IMR-90 (cell line): Measurements from ENCODE around the gene FN3KRP. TPM values are rescaled to one million over a fixed set of nuclear protein-coding genes. Genes with fewer than 3 reads are reported as not detected.

ENCODE experiments used
- ATAC-seq: fragments of 200-7000 bp; cut with Tn5 transposase; 2 replicates; pipeline ENCODE4 v1.9.1; 2020; ENCODE audit warnings: low read depth, mild to moderate bottlenecking, moderate library complexity
- BruUV-seq: library from RNA; stranded (reverse); fragments of 400-500 nt; replicated peaks from 2 replicates; lab custom pipeline; 2021; lab: Mats Ljungman, UMichigan
- CTCF ChIA-PET: fragments of 300-600 bp; formaldehyde crosslinking; extraction: SDS; loops from one replicate; lab custom pipeline; 2021; ENCODE audit warnings: antibody characterized with exemption; lab: Yijun Ruan, JAX
- POLR2A ChIA-PET: fragments of 300-600 bp; sonication (Branson Sonifier 250); formaldehyde crosslinking; loops from one replicate; lab custom pipeline; 2022; ENCODE audit warnings: antibody characterized with exemption; ENCODE audit not compliant: unreplicated experiment; lab: Charles Lee
- DNase-seq: peaks from one replicate; pipeline ENCODE4 v3.0.0; 2013
- H2AFZ ChIP-seq: replicated peaks from 2 replicates; pipeline ENCODE3; 2013; ENCODE audit warnings: low read length, mild to moderate bottlenecking; ENCODE audit not compliant: poor library complexity
- H2AK5ac ChIP-seq: 2 replicates; pipeline ENCODE4 v1.6.1; 2013; ENCODE audit warnings: low read depth, low read length, inconsistent platforms
- H2AK9ac ChIP-seq: replicated peaks from 2 replicates; pipeline ENCODE3; 2013; ENCODE audit warnings: mild to moderate bottlenecking, low read depth, low read length, moderate library complexity; ENCODE audit not compliant: poor library complexity
- H2BK120ac ChIP-seq: 2 replicates; pipeline ENCODE4 v1.6.1; 2013; ENCODE audit warnings: low read depth, low read length, inconsistent platforms
- H2BK15ac ChIP-seq: 3 replicates; pipeline ENCODE4 v1.6.1; 2013; ENCODE audit warnings: low read depth, low read length, inconsistent platforms
- H2BK20ac ChIP-seq: 2 replicates; pipeline ENCODE4 v1.6.1; 2013; ENCODE audit warnings: low read depth, mild to moderate bottlenecking, inconsistent platforms, low read length, moderate library complexity
- H2BK5ac ChIP-seq: 2 replicates; pipeline ENCODE4 v1.6.1; 2013; ENCODE audit warnings: mild to moderate bottlenecking, low read depth, low read length, inconsistent platforms; ENCODE audit not compliant: poor library complexity, severe bottlenecking
- H3K14ac ChIP-seq: replicated peaks from 2 replicates; pipeline ENCODE4 v1.6.1; 2013; ENCODE audit warnings: low read depth, low read length, inconsistent platforms
- H3K18ac ChIP-seq: 2 replicates; pipeline ENCODE4 v1.6.1; 2013; ENCODE audit warnings: low read depth, low read length, control low read depth
- H3K23ac ChIP-seq: 2 replicates; pipeline ENCODE4 v1.6.1; 2013; ENCODE audit warnings: low read depth, low read length, inconsistent platforms
- H3K27ac ChIP-seq: 2 replicates; pipeline ENCODE4 v1.5.1; 2013; ENCODE audit warnings: mild to moderate bottlenecking, control low read depth, low read length; ENCODE audit not compliant: insufficient read depth
- H3K27me3 ChIP-seq: 2 replicates; pipeline ENCODE4 v1.6.1; 2013; ENCODE audit warnings: low read length; ENCODE audit not compliant: control insufficient read depth, insufficient read depth
- H3K36me3 ChIP-seq: 2 replicates; pipeline ENCODE4 v1.6.1; 2013; ENCODE audit warnings: low read length, mixed read lengths; ENCODE audit not compliant: control insufficient read depth, insufficient read depth
- H3K4ac ChIP-seq: 2 replicates; pipeline ENCODE4 v1.6.1; 2013; ENCODE audit warnings: low read depth, low read length, inconsistent platforms
- H3K4me1 ChIP-seq: 2 replicates; pipeline ENCODE4 v1.6.1; 2013; ENCODE audit warnings: low read length, mixed read lengths; ENCODE audit not compliant: control insufficient read depth, insufficient read depth
- H3K4me2 ChIP-seq: 2 replicates; pipeline ENCODE4 v1.6.1; 2013; ENCODE audit warnings: low read depth, mild to moderate bottlenecking, control low read depth, low read length, moderate library complexity
- H3K4me3 ChIP-seq: 2 replicates; pipeline ENCODE4 v1.5.1; 2013; ENCODE audit warnings: low read depth, mild to moderate bottlenecking, control low read depth, low read length, moderate library complexity; ENCODE audit not compliant: insufficient read depth
- H3K56ac ChIP-seq: 2 replicates; pipeline ENCODE4 v1.6.1; 2013; ENCODE audit warnings: low read length, inconsistent platforms; ENCODE audit not compliant: insufficient read depth; ENCODE audit errors: extremely low read depth
- H3K79me1 ChIP-seq, 2 experiments: 2 replicates each; pipeline ENCODE4 v1.6.1; 2013; ENCODE audit warnings: low read length in 2 of 2, inconsistent platforms in 1 of 2, low read depth in 1 of 2
- H3K9ac ChIP-seq: 2 replicates; pipeline ENCODE4 v1.6.1; 2013; ENCODE audit warnings: low read depth, low read length, control low read depth
- H3K9me1 ChIP-seq: 2 replicates; pipeline ENCODE4 v1.6.1; 2013; ENCODE audit warnings: low read length, inconsistent platforms; ENCODE audit not compliant: insufficient read depth
- H3K9me3 ChIP-seq: 2 replicates; pipeline ENCODE4 v1.6.1; 2013; ENCODE audit warnings: low read length; ENCODE audit not compliant: control insufficient read depth, insufficient read depth
- H4K20me1 ChIP-seq: 2 replicates; pipeline ENCODE4 v1.6.1; 2013; ENCODE audit warnings: low read length, inconsistent platforms; ENCODE audit not compliant: insufficient read depth
- H4K5ac ChIP-seq: 2 replicates; pipeline ENCODE4 v1.6.1; 2013; ENCODE audit warnings: mild to moderate bottlenecking, low read depth, low read length, control low read depth
- H4K8ac ChIP-seq, 2 experiments: 2 replicates each; pipeline ENCODE4 v1.6.1; 2013; ENCODE audit warnings: low read depth in 2 of 2, low read length in 2 of 2, control low read depth in 1 of 2, inconsistent platforms in 1 of 2
- H4K91ac ChIP-seq: 2 replicates; pipeline ENCODE4 v1.6.1; 2013; ENCODE audit warnings: low read depth, low read length, inconsistent platforms; ENCODE audit not compliant: insufficient read depth
- CEBPB ChIP-seq: IDR thresholded peaks from 2 replicates; pipeline ENCODE4 v1.6.1; 2012; ENCODE audit warnings: low read depth, low read length, improper control_type of control experiment
- POLR2A ChIP-seq: IDR thresholded peaks from 2 replicates; pipeline ENCODE4 v1.6.1; 2012; ENCODE audit warnings: mild to moderate bottlenecking, low read depth, low read length
- WGBS, 2 experiments: methylation state at CpG; one replicate each; pipeline versions ENCODE4 v1.1.5 to v1.1.7; 2013; ENCODE audit warnings: missing lambda C conversion rate in 2 of 2; ENCODE audit not compliant: insufficient read length in 1 of 2; ENCODE audit errors: extremely low coverage in 2 of 2; 5-methylcytosine and 5-hydroxymethylcytosine counted together
- dilution Hi-C: fragments of 300-500 bp; cut with HindIII; formaldehyde crosslinking; loops from one replicate; pipeline ENCODE4 v1.14.3; 2018; ENCODE audit warnings: low sequenced_read_pairs; ENCODE audit not compliant: unreplicated experiment
- in situ Hi-C: fragments of 300-500 bp; cut with MboI; formaldehyde crosslinking; loops from 3 replicates; pipeline ENCODE4 v1.14.3; 2019; ENCODE audit warnings: low sequenced_read_pairs, inconsistent platforms, mixed read lengths
- intact Hi-C: fragments of 100-400 bp; cut with micrococcal nuclease; formaldehyde crosslinking; loops from 2 replicates; pipeline ENCODE4 v1.10.0; 2022
- polyA plus RNA-seq, 3 experiments: library from polyadenylated mRNA; depleted of rRNA; stranded (reverse); fragments of >200 nt; gene quantifications; 2 replicates each; pipeline ENCODE4 v1.2.3, GENCODE V29; 2012; ENCODE audit warnings: low replicate concordance in 1 of 3
- total RNA-seq: library from RNA; depleted of rRNA; stranded (reverse); fragments of >200 nt; gene quantifications from 2 replicates; pipeline ENCODE4 v1.2.3, GENCODE V29; 2012

Gene FN3KRP
- total and polyA plus RNA-seq, 2 of the 4 experiments (the other 2 are of a cell fraction) = 18.6 to 20.3 TPM

DNA sequence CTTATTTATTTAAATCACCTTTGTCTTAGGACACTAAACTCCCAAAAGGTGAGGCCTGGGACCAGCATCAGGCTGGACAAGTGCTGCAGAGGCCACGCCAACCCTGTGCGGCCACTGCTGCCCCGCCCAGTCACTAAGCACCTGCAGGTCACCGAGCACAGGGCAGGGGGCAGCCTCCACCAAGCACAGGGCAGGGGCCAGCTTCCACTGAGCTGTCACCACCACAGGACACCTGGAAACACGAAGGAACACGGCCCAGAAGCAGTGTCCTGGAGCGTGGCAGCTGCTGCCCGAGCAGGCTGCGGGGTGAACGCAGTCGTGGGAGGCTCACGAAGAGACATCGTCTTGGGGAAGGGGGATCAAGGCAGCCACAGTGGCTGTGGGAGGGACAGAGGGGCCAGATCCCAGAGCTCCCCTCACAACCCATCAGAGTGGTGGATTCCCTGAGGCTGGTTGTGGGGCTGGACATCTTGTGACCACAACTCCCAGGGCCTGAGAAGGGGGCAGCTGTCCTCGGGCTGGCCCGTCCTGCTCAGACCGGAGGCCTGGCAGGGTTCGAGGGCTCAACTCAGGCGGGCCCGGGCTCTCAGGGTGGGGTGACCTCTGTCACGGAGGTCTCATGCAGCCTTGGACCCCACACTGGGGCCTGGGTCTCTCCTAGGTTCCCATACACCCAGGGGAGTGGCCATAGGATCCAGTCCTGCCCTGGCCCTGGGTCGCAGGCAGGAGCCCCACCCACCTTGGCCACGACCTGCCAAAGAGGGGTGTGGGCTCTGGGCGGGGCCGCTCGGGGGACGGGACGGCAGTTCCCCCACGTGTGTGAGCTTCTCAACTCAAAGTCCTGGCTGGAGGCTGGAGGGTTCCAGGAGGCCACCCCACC lies 36.7 kb upstream of the FN3KRP start:
- ChIA-PET CTCF (no interaction called here), POLR2A (no interaction called here)
- in situ Hi-C loops (no loop called here), intact Hi-C loops (no loop called here), dilution Hi-C loops (no loop called here)
- Histone ChIP-seq H2BK15ac (no peak overlapping the region), H3K79me1 (no peaks in the 10 kb centered on the region), H3K4me1 (no peaks in the 10 kb centered on the region; the same call in 1 of the 2 replicates), H3K4me3 (no peak overlapping the region), H2BK120ac (no peak overlapping the region), H2AK5ac (no peak overlapping the region), H4K91ac (no peak overlapping the region), H2AFZ (no peak overlapping the region), H3K36me3 (no peaks in the 10 kb centered on the region), H2AK9ac (peak overlapping the region; percentile 55), H4K5ac (no peak overlapping the region), H2BK5ac (no peak overlapping the region), H3K9me1 (no peaks in the 10 kb centered on the region), H3K23ac (no peak overlapping the region), H3K9me3 (peaks cover 5% of the 10 kb centered on the region), H3K27ac (no peak overlapping the region), H4K8ac (no peak overlapping the region), H3K4ac (no peak overlapping the region), H3K27me3 (no peaks in the 10 kb centered on the region), H3K14ac (no peak overlapping the region), H3K9ac (no peak overlapping the region), H4K20me1 (peaks cover 3% of the 10 kb centered on the region; the same call in 1 of the 2 replicates), H3K18ac (no peak overlapping the region), H3K56ac (no peak overlapping the region), H3K4me2 (no peak overlapping the region), H2BK20ac (no peak overlapping the region)
- DNase-seq (no peak), ATAC-seq (no peak)
- BruUV-seq = no TSS peak
- TF ChIP-seq CEBPB = no peak
- TF ChIP-seq POLR2A = no peak
- WGBS, 2 experiments = 81% methylated on average over 7 of the region's 28 CpGs; no CpG with 5 or more reads in 1 of the 2 experiments
